A673 (cell line): Measurements from ENCODE around the gene MCM7.

Experiments used
- EZH2 ChIP-seq: fragments of 200-600 bp; sonication (generic); IDR thresholded peaks from 2 replicates; pipeline ENCODE4 v1.6.1; 2017; ENCODE audit warnings: borderline replicate concordance, low read depth, mild to moderate bottlenecking, mixed read lengths, antibody characterized with exemption, low read length; ENCODE audit not compliant: poor library complexity, severe bottlenecking
- TF ChIP-seq, protein P1 (sequence below): fragments of 300-800, 200-600 bp; sonication (generic); conservative IDR thresholded peaks from 2 replicates; pipeline ENCODE4 v1.5.1; 2017; ENCODE audit warnings: low read depth, mild to moderate bottlenecking, antibody characterized with exemption, low read length, moderate library complexity, mixed read lengths

GRCh38 chr7:100124301-100125230 is 23.4 kb upstream of the MCM7 start:
- TF ChIP-seq, protein P1, sequence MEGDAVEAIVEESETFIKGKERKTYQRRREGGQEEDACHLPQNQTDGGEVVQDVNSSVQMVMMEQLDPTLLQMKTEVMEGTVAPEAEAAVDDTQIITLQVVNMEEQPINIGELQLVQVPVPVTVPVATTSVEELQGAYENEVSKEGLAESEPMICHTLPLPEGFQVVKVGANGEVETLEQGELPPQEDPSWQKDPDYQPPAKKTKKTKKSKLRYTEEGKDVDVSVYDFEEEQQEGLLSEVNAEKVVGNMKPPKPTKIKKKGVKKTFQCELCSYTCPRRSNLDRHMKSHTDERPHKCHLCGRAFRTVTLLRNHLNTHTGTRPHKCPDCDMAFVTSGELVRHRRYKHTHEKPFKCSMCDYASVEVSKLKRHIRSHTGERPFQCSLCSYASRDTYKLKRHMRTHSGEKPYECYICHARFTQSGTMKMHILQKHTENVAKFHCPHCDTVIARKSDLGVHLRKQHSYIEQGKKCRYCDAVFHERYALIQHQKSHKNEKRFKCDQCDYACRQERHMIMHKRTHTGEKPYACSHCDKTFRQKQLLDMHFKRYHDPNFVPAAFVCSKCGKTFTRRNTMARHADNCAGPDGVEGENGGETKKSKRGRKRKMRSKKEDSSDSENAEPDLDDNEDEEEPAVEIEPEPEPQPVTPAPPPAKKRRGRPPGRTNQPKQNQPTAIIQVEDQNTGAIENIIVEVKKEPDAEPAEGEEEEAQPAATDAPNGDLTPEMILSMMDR = no peak
- TF ChIP-seq EZH2 = no peak
